IMR-90 (cell line): ENCODE data around the gene TEAD1. TPM values are rescaled to one million over a fixed set of nuclear protein-coding genes. Genes with fewer than 3 reads are reported as not detected.

Source experiments
- ATAC-seq: fragments of 200-7000 bp; cut with Tn5 transposase; 2 replicates; pipeline ENCODE4 v1.9.1; 2020; ENCODE audit warnings: low read depth, mild to moderate bottlenecking, moderate library complexity
- BruUV-seq: library from RNA; stranded (reverse); fragments of 400-500 nt; replicated peaks from 2 replicates; lab custom pipeline; 2021; lab: Mats Ljungman, UMichigan
- CTCF ChIA-PET: fragments of 300-600 bp; formaldehyde crosslinking; extraction: SDS; loops from one replicate; lab custom pipeline; 2021; ENCODE audit warnings: antibody characterized with exemption; lab: Yijun Ruan, JAX
- POLR2A ChIA-PET: fragments of 300-600 bp; sonication (Branson Sonifier 250); formaldehyde crosslinking; loops from one replicate; lab custom pipeline; 2022; ENCODE audit warnings: antibody characterized with exemption; ENCODE audit not compliant: unreplicated experiment; lab: Charles Lee
- DNase-seq: peaks from one replicate; pipeline ENCODE4 v3.0.0; 2013
- H2AFZ ChIP-seq: replicated peaks from 2 replicates; pipeline ENCODE3; 2013; ENCODE audit warnings: low read length, mild to moderate bottlenecking; ENCODE audit not compliant: poor library complexity
- H2AK5ac ChIP-seq: 2 replicates; pipeline ENCODE4 v1.6.1; 2013; ENCODE audit warnings: low read depth, low read length, inconsistent platforms
- H2AK9ac ChIP-seq: replicated peaks from 2 replicates; pipeline ENCODE3; 2013; ENCODE audit warnings: mild to moderate bottlenecking, low read depth, low read length, moderate library complexity; ENCODE audit not compliant: poor library complexity
- H2BK120ac ChIP-seq: 2 replicates; pipeline ENCODE4 v1.6.1; 2013; ENCODE audit warnings: low read depth, low read length, inconsistent platforms
- H2BK15ac ChIP-seq: 3 replicates; pipeline ENCODE4 v1.6.1; 2013; ENCODE audit warnings: low read depth, low read length, inconsistent platforms
- H2BK20ac ChIP-seq: 2 replicates; pipeline ENCODE4 v1.6.1; 2013; ENCODE audit warnings: low read depth, mild to moderate bottlenecking, inconsistent platforms, low read length, moderate library complexity
- H2BK5ac ChIP-seq: 2 replicates; pipeline ENCODE4 v1.6.1; 2013; ENCODE audit warnings: mild to moderate bottlenecking, low read depth, low read length, inconsistent platforms; ENCODE audit not compliant: poor library complexity, severe bottlenecking
- H3K14ac ChIP-seq: replicated peaks from 2 replicates; pipeline ENCODE4 v1.6.1; 2013; ENCODE audit warnings: low read depth, low read length, inconsistent platforms
- H3K18ac ChIP-seq: 2 replicates; pipeline ENCODE4 v1.6.1; 2013; ENCODE audit warnings: low read depth, low read length, control low read depth
- H3K23ac ChIP-seq: 2 replicates; pipeline ENCODE4 v1.6.1; 2013; ENCODE audit warnings: low read depth, low read length, inconsistent platforms
- H3K27ac ChIP-seq: 2 replicates; pipeline ENCODE4 v1.5.1; 2013; ENCODE audit warnings: mild to moderate bottlenecking, control low read depth, low read length; ENCODE audit not compliant: insufficient read depth
- H3K27me3 ChIP-seq: 2 replicates; pipeline ENCODE4 v1.6.1; 2013; ENCODE audit warnings: low read length; ENCODE audit not compliant: control insufficient read depth, insufficient read depth
- H3K36me3 ChIP-seq: 2 replicates; pipeline ENCODE4 v1.6.1; 2013; ENCODE audit warnings: low read length, mixed read lengths; ENCODE audit not compliant: control insufficient read depth, insufficient read depth
- H3K4ac ChIP-seq: 2 replicates; pipeline ENCODE4 v1.6.1; 2013; ENCODE audit warnings: low read depth, low read length, inconsistent platforms
- H3K4me1 ChIP-seq: 2 replicates; pipeline ENCODE4 v1.6.1; 2013; ENCODE audit warnings: low read length, mixed read lengths; ENCODE audit not compliant: control insufficient read depth, insufficient read depth
- H3K4me2 ChIP-seq: 2 replicates; pipeline ENCODE4 v1.6.1; 2013; ENCODE audit warnings: low read depth, mild to moderate bottlenecking, control low read depth, low read length, moderate library complexity
- H3K4me3 ChIP-seq: 2 replicates; pipeline ENCODE4 v1.5.1; 2013; ENCODE audit warnings: low read depth, mild to moderate bottlenecking, control low read depth, low read length, moderate library complexity; ENCODE audit not compliant: insufficient read depth
- H3K56ac ChIP-seq: 2 replicates; pipeline ENCODE4 v1.6.1; 2013; ENCODE audit warnings: low read length, inconsistent platforms; ENCODE audit not compliant: insufficient read depth; ENCODE audit errors: extremely low read depth
- H3K79me1 ChIP-seq, 2 experiments: 2 replicates each; pipeline ENCODE4 v1.6.1; 2013; ENCODE audit warnings: low read length in 2 of 2, inconsistent platforms in 1 of 2, low read depth in 1 of 2
- H3K9ac ChIP-seq: 2 replicates; pipeline ENCODE4 v1.6.1; 2013; ENCODE audit warnings: low read depth, low read length, control low read depth
- H3K9me1 ChIP-seq: 2 replicates; pipeline ENCODE4 v1.6.1; 2013; ENCODE audit warnings: low read length, inconsistent platforms; ENCODE audit not compliant: insufficient read depth
- H3K9me3 ChIP-seq: 2 replicates; pipeline ENCODE4 v1.6.1; 2013; ENCODE audit warnings: low read length; ENCODE audit not compliant: control insufficient read depth, insufficient read depth
- H4K20me1 ChIP-seq: 2 replicates; pipeline ENCODE4 v1.6.1; 2013; ENCODE audit warnings: low read length, inconsistent platforms; ENCODE audit not compliant: insufficient read depth
- H4K5ac ChIP-seq: 2 replicates; pipeline ENCODE4 v1.6.1; 2013; ENCODE audit warnings: mild to moderate bottlenecking, low read depth, low read length, control low read depth
- H4K8ac ChIP-seq, 2 experiments: 2 replicates each; pipeline ENCODE4 v1.6.1; 2013; ENCODE audit warnings: low read depth in 2 of 2, low read length in 2 of 2, control low read depth in 1 of 2, inconsistent platforms in 1 of 2
- H4K91ac ChIP-seq: 2 replicates; pipeline ENCODE4 v1.6.1; 2013; ENCODE audit warnings: low read depth, low read length, inconsistent platforms; ENCODE audit not compliant: insufficient read depth
- CEBPB ChIP-seq: IDR thresholded peaks from 2 replicates; pipeline ENCODE4 v1.6.1; 2012; ENCODE audit warnings: low read depth, low read length, improper control_type of control experiment
- FOS ChIP-seq: fragments of 150-350 bp; IDR thresholded peaks from 2 replicates; pipeline ENCODE4 v1.6.1; 2016; ENCODE audit warnings: low read depth, low read length
- MXI1 ChIP-seq: IDR thresholded peaks from 2 replicates; pipeline ENCODE4 v1.6.1; 2012; ENCODE audit warnings: low read depth, mild to moderate bottlenecking, low read length, moderate library complexity, borderline replicate concordance
- NFE2L2 ChIP-seq: fragments of 150-350 bp; IDR thresholded peaks from 2 replicates; pipeline ENCODE4 v1.6.1; 2016; ENCODE audit warnings: low read depth, mild to moderate bottlenecking, low read length
- POLR2A ChIP-seq: IDR thresholded peaks from 2 replicates; pipeline ENCODE4 v1.6.1; 2012; ENCODE audit warnings: mild to moderate bottlenecking, low read depth, low read length
- RAD21 ChIP-seq: IDR thresholded peaks from 2 replicates; pipeline ENCODE4 v1.6.1; 2012; ENCODE audit warnings: low read length, improper control_type of control experiment
- RFX5 ChIP-seq: IDR thresholded peaks from 2 replicates; pipeline ENCODE4 v1.8.0; 2012; ENCODE audit warnings: low read depth, mild to moderate bottlenecking, low read length, moderate library complexity
- SMC3 ChIP-seq: fragments of 150-350 bp; IDR thresholded peaks from 2 replicates; pipeline ENCODE4 v1.6.1; 2016; ENCODE audit warnings: low read depth, mild to moderate bottlenecking, antibody characterized with exemption, low read length, moderate library complexity
- WGBS, 2 experiments: methylation state at CpG; one replicate each; pipeline versions ENCODE4 v1.1.5 to v1.1.7; 2013; ENCODE audit warnings: missing lambda C conversion rate in 2 of 2; ENCODE audit not compliant: insufficient read length in 1 of 2; ENCODE audit errors: extremely low coverage in 2 of 2; 5-methylcytosine and 5-hydroxymethylcytosine counted together
- dilution Hi-C: fragments of 300-500 bp; cut with HindIII; formaldehyde crosslinking; loops from one replicate; pipeline ENCODE4 v1.14.3; 2018; ENCODE audit warnings: low sequenced_read_pairs; ENCODE audit not compliant: unreplicated experiment
- in situ Hi-C: fragments of 300-500 bp; cut with MboI; formaldehyde crosslinking; loops from 3 replicates; pipeline ENCODE4 v1.14.3; 2019; ENCODE audit warnings: low sequenced_read_pairs, inconsistent platforms, mixed read lengths
- intact Hi-C: fragments of 100-400 bp; cut with micrococcal nuclease; formaldehyde crosslinking; loops from 2 replicates; pipeline ENCODE4 v1.10.0; 2022
- polyA plus RNA-seq, 3 experiments: library from polyadenylated mRNA; depleted of rRNA; stranded (reverse); fragments of >200 nt; gene quantifications; 2 replicates each; pipeline ENCODE4 v1.2.3, GENCODE V29; 2012; ENCODE audit warnings: low replicate concordance in 1 of 3
- total RNA-seq: library from RNA; depleted of rRNA; stranded (reverse); fragments of >200 nt; gene quantifications from 2 replicates; pipeline ENCODE4 v1.2.3, GENCODE V29; 2012

Gene TEAD1
- total and polyA plus RNA-seq, 2 of the 4 experiments (the other 2 are of a cell fraction), result 51.8 to 69.2 TPM

DNA sequence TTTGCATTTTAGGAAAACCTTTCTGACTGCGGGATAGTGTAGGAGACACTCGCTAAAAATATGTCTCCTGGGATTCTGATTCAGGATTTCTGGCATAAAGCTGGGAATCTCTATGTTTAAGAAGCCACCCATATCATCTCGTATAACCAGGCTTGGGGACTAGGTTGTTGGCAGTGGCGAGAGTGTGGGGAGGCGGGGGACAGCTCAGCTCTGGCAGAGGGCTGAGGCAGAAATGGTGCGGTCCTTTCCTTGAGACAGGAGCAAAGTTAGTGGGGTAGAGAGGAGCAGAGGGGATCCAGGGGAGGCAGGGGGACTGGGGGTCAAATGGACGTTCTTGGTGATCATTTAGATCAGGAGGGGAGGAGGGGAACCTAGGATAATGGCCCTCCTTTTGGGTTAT is 74.3 kb downstream of the TEAD1 start:
- H3K4ac ChIP-seq, result no peak overlapping the region; the same call in 1 of the 2 replicates
- no peak overlapping the region for H4K91ac ChIP-seq
- no peak for TF ChIP-seq NFE2L2
- TF ChIP-seq RFX5, result no peak
- no peak for TF ChIP-seq FOS
- TF ChIP-seq POLR2A, result no peak
- TF ChIP-seq RAD21, result no peak
- TF ChIP-seq MXI1, result no peak
- TF ChIP-seq SMC3, result no peak
- TF ChIP-seq CEBPB, result no peak
- ChIA-PET POLR2A (no interaction called here), CTCF (no interaction called here)
- H2BK120ac ChIP-seq, result no peak overlapping the region
- H3K23ac ChIP-seq, result no peak overlapping the region
- no peak overlapping the region for H2AK5ac ChIP-seq
- no peak overlapping the region for H3K27ac ChIP-seq
- DNase-seq (no peak), ATAC-seq (no peak)
- H3K27me3 ChIP-seq, result no peaks in the 10 kb centered on the region
- H3K14ac ChIP-seq, result no peak overlapping the region
- no peak overlapping the region for H4K5ac ChIP-seq
- H4K8ac ChIP-seq, result no peak overlapping the region
- H3K4me2 ChIP-seq, result no peak overlapping the region
- no peak overlapping the region for H3K18ac ChIP-seq
- no peak overlapping the region for H2BK5ac ChIP-seq
- dilution Hi-C loops, result no loop called here
- H3K4me1 ChIP-seq, result peaks cover 22% of the 10 kb centered on the region
- H3K9me3 ChIP-seq, result no peaks in the 10 kb centered on the region
- H4K20me1 ChIP-seq, result peaks cover 99% of the 10 kb centered on the region
- H3K4me3 ChIP-seq, result no peak overlapping the region
- H2AFZ ChIP-seq, result no peak overlapping the region
- peaks cover 29 to 91% of the 10 kb centered on the region in 2 experiments; a peak in 3 of 4 replicates for H3K79me1 ChIP-seq
- H3K36me3 ChIP-seq, result no peaks in the 10 kb centered on the region; the same call in 1 of the 2 replicates
- H3K9me1 ChIP-seq, result peaks cover 46% of the 10 kb centered on the region
- BruUV-seq, result no TSS peak
- no peak overlapping the region for H3K56ac ChIP-seq
- intact Hi-C loops, result no loop called here
- in situ Hi-C loops, result no loop called here
- H2AK9ac ChIP-seq, result no peak overlapping the region
- H2BK20ac ChIP-seq, result no peak overlapping the region
- H2BK15ac ChIP-seq, result no peak overlapping the region
- H3K9ac ChIP-seq, result no peak overlapping the region
- 100% methylated on average over 3 of the region's 7 CpGs; no CpG with 5 or more reads in 1 of the 2 experiments for WGBS, 2 experiments
